HEK293 (cell line): ENCODE results near the gene AHCYL2.

Source experiments
- CTCF ChIA-PET: fragments of 350-600 bp; formaldehyde crosslinking; extraction: SDS; loops from one replicate; lab custom pipeline; 2021; ENCODE audit warnings: antibody characterized with exemption; lab: Yijun Ruan, JAX
- POLR2A ChIA-PET: fragments of 300-600 bp; formaldehyde crosslinking; extraction: SDS; loops from one replicate; lab custom pipeline; 2020; ENCODE audit warnings: antibody characterized with exemption, inconsistent platforms; lab: Yijun Ruan, JAX
- H3K27ac ChIP-seq: fragments of 200-500 bp; sonication (Bioruptor generic); 2 replicates; pipeline ENCODE4 v1.5.1; 2014; ENCODE audit warnings: low read depth, low read length, control low read depth, inconsistent platforms; ENCODE audit errors: extremely low read depth
- H3K36me3 ChIP-seq, 2 experiments: fragments of 200-500 bp in 1 of 2; sonication (Bioruptor generic) in 1 of 2; 1 replicate in 1 of 2; 2 replicates in 1 of 2; pipeline ENCODE4 v1.5.1; 2014 to 2017; ENCODE audit warnings: inconsistent platforms in 2 of 2, low read length in 2 of 2; ENCODE audit not compliant: control insufficient read depth in 2 of 2, insufficient read depth in 1 of 2
- H3K4me1 ChIP-seq: fragments of 200-500 bp; sonication (Bioruptor generic); 2 replicates; pipeline ENCODE4 v1.5.1; 2014; ENCODE audit warnings: mild to moderate bottlenecking, low read length, inconsistent platforms; ENCODE audit not compliant: control insufficient read depth, insufficient read depth
- H3K4me3 ChIP-seq: 2 replicates; pipeline ENCODE4 v1.5.1; 2011; ENCODE audit warnings: low read depth, mild to moderate bottlenecking, control low read depth, low read length, moderate library complexity
- H3K9me3 ChIP-seq: fragments of 200-500 bp; sonication (Bioruptor generic); 2 replicates; pipeline ENCODE4 v1.5.1; 2014; ENCODE audit warnings: low read depth, low read length, inconsistent platforms; ENCODE audit not compliant: control insufficient read depth, insufficient read depth
- GLI2 ChIP-seq: fragments of 450-650 bp; formaldehyde crosslinking; IDR thresholded peaks from 2 replicates; pipeline ENCODE4; 2017; ENCODE audit warnings: missing biosample characterization, missing genetic modification characterization, low read depth, borderline replicate concordance
- GLIS2 ChIP-seq: fragments of 450-650 bp; formaldehyde crosslinking; IDR thresholded peaks from 2 replicates; pipeline ENCODE4 v1.5.1; 2016; ENCODE audit warnings: missing biosample characterization, missing genetic modification characterization
- SP7 ChIP-seq: fragments of 450-650 bp; formaldehyde crosslinking; IDR thresholded peaks from 2 replicates; pipeline ENCODE4 v1.5.1; 2016; ENCODE audit warnings: missing biosample characterization, missing genetic modification characterization
- ZBTB1 ChIP-seq: fragments of 450-650 bp; formaldehyde crosslinking; IDR thresholded peaks from 2 replicates; pipeline ENCODE4 v1.5.1; 2016; ENCODE audit warnings: missing biosample characterization, missing genetic modification characterization
- ZBTB21 ChIP-seq: fragments of 450-650 bp; formaldehyde crosslinking; IDR thresholded peaks from 2 replicates; pipeline ENCODE4 v1.5.1; 2017; ENCODE audit warnings: missing biosample characterization, missing genetic modification characterization
- ZNF112 ChIP-seq: fragments of 450-650 bp; formaldehyde crosslinking; IDR thresholded peaks from 2 replicates; pipeline ENCODE4 v1.5.0; 2017; ENCODE audit warnings: missing biosample characterization, missing genetic modification characterization
- ZNF175 ChIP-seq: fragments of 450-650 bp; formaldehyde crosslinking; IDR thresholded peaks from 2 replicates; pipeline ENCODE4 v1.5.1; 2016; ENCODE audit warnings: missing biosample characterization, missing genetic modification characterization
- ZNF416 ChIP-seq: fragments of 450-650 bp; formaldehyde crosslinking; IDR thresholded peaks from 2 replicates; pipeline ENCODE4 v1.5.1; 2016; ENCODE audit warnings: missing biosample characterization, missing genetic modification characterization
- ZNF548 ChIP-seq: fragments of 450-650 bp; formaldehyde crosslinking; IDR thresholded peaks from 2 replicates; pipeline ENCODE4 v1.5.1; 2016; ENCODE audit warnings: missing biosample characterization, missing genetic modification characterization
- ZNF561 ChIP-seq: fragments of 450-650 bp; IDR thresholded peaks from 2 replicates; pipeline ENCODE4 v1.5.1; 2018; ENCODE audit warnings: missing biosample characterization, missing genetic modification characterization, borderline replicate concordance
- ZNF776 ChIP-seq: fragments of 450-650 bp; formaldehyde crosslinking; IDR thresholded peaks from 2 replicates; pipeline ENCODE4 v1.5.0; 2017; ENCODE audit warnings: missing biosample characterization, missing genetic modification characterization, borderline replicate concordance
- TF ChIP-seq, protein P1 (sequence below): fragments of 450-650 bp; formaldehyde crosslinking; IDR thresholded peaks from 2 replicates; pipeline ENCODE4 v1.5.0; 2017; ENCODE audit warnings: missing biosample characterization, missing genetic modification characterization, borderline replicate concordance
- TF ChIP-seq, protein P2 (sequence below): fragments of 450-650 bp; formaldehyde crosslinking; IDR thresholded peaks from 2 replicates; pipeline ENCODE4 v1.5.1; 2016; ENCODE audit warnings: missing biosample characterization, missing genetic modification characterization

The AHCYL2 gene

DNA sequence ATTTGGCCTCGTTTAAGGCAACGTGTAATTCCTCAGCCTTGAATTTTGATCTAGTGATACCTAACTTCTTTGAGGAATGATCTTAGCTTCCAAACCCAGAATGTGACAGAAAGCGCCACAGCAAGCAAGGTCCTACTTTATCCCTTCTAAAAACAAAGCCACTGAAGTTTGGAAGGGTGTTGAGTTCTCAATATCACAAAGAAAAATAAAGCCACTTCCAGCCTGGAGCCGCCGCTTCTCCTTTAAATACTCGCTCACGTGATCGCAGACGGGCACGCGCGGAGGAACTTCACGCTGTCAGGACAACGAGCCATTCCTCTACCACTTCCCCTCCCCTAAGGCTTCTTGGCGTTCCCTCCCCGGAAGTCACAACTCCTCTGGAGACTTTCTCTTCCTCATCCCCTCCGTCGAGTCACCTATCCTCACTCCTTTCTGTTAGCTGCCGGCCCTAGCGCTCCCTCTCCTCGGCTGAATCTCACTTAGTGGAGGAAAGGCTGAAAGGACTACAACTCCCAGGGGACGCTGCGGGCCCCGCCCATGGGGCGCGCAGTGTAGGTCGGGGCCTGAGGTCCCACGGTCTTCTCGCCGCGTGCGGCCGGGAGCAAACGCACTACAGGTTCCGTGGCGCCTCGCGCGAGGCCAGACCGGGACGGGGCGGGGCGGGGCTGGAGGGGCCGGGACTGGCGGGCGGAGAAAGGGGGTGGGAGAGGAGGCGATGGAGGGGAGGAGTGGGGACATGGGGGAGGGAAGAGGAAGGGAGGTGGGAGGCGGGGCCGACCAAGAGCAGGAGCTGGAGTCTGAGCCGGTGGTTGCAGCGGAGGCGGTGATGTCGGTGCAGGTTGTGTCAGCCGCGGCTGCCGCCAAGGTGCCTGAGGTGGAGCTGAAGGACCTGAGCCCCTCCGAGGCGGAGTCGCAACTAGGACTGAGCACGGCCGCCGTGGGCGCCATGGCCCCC is at the start of gene AHCYL2 (continued):
- TF ChIP-seq ZBTB1 (tag by site-specific recombination), result no peak

DNA sequence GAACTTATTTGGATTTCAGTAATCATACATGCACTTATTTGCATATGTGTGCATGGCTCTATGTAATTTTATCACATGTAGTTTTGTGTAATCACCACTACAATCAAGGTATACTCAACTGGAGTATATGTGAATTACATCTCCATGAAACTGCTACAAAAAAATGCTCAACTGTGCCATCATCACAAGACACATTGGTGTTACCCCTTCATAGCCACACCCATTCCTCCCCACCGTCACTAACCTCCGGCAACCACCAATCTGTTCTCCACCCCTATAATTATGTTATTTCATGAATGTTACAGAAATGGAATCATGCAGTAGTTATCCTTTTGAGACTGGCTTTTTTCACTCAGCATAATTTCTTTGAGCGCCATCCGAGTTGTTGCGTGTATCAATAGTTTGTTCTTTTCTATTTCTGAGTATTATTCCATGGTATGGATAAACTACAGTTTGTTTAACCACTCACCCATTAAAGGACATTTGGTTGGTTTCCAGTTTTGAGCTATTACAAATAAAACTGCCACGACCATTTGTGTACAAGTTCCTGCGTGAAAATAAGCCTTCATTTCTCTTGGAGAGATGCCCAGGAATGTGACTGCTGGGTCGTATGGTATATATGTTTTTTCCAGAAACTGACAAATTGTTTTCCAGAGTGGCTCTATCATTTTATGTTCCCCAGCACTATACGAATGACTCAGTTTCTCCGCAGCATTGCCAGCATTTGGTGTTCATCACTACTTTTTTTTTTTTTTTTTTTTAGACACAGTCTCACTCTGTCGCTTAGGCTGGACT is 47.7 kb upstream of the AHCYL2 start:
- no peak overlapping the region for H3K4me3 ChIP-seq
- no peaks in the 10 kb centered on the region for H3K4me1 ChIP-seq
- no peak overlapping the region for H3K27ac ChIP-seq
- CTCF ChIA-PET, result interaction anchor here (0.6 to 1.3 kb wide), 3 partner anchors 13 to 116 kb away, joined by 3 to 5 read pairs (median 4); no protein-coding TSS in a partner anchor
- POLR2A ChIA-PET, result no interaction called here
- TF ChIP-seq ZNF548 (tag by site-specific recombination) (peak; percentile 78; the same call in 1 of the 2 replicates), ZBTB21 (no peak), ZNF561 (tag by site-specific recombination) (no peak), SP7 (tag by site-specific recombination) (peak; percentile 61)
- TF ChIP-seq, all 188 proteins: peak for 2
- Histone ChIP-seq H3K9me3 (no peaks in the 10 kb centered on the region), H3K36me3 (no peaks in the 10 kb centered on the region)

DNA sequence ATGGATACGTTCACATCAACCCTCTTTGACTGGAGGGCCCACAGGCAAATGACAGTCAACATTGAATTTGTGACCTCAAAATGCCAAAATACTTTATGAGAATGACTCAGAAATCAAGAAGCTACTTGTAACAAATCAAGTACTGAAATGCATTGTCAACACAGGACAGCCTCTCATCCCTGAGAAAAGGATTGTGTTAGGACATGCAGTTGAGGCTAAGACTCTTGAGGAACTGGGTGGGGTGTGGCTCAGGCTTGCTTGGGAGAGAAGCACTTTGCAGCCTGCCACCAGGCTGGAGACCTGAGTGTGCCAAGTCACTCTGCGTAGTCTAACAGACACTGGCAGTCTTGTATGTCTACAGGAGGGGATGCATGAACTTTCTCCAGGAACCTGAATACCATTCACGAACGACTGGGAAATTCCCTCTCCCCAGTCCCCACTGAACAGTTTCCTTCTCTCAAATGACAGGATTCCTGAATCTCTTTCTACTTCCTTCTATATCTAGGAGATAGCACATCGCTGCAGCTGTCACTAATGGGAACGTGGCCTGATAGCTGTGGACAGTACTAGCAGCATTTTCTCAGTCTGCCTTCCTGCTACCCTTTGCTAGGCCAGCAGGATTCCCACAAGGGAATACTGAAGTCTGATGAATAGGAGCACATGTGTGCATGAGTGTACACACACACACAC is 39.7 kb upstream of the AHCYL2 start:
- Histone ChIP-seq H3K27ac (no peak overlapping the region), H3K9me3 (no peaks in the 10 kb centered on the region), H3K4me3 (no peak overlapping the region), H3K36me3 (no peaks in the 10 kb centered on the region), H3K4me1 (no peaks in the 10 kb centered on the region; the same call in 1 of the 2 replicates)
- POLR2A ChIA-PET, result no interaction called here
- CTCF ChIA-PET, result interaction anchor here (2.8 kb wide), 1 partner anchor 21 kb away, joined by 10 read pairs; no protein-coding TSS in a partner anchor
- TF ChIP-seq SP7 (tag by site-specific recombination) (no peak), ZNF416 (tag by site-specific recombination) (no peak), GLI2 (no peak), GLIS2 (no peak), ZNF776 (tag by site-specific recombination) (no peak), ZNF175 (no peak), ZNF112 (tag by site-specific recombination) (no peak)
- TF ChIP-seq, protein P1, sequence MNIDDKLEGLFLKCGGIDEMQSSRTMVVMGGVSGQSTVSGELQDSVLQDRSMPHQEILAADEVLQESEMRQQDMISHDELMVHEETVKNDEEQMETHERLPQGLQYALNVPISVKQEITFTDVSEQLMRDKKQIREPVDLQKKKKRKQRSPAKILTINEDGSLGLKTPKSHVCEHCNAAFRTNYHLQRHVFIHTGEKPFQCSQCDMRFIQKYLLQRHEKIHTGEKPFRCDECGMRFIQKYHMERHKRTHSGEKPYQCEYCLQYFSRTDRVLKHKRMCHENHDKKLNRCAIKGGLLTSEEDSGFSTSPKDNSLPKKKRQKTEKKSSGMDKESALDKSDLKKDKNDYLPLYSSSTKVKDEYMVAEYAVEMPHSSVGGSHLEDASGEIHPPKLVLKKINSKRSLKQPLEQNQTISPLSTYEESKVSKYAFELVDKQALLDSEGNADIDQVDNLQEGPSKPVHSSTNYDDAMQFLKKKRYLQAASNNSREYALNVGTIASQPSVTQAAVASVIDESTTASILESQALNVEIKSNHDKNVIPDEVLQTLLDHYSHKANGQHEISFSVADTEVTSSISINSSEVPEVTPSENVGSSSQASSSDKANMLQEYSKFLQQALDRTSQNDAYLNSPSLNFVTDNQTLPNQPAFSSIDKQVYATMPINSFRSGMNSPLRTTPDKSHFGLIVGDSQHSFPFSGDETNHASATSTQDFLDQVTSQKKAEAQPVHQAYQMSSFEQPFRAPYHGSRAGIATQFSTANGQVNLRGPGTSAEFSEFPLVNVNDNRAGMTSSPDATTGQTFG (tag by site-specific recombination), result no peak
- TF ChIP-seq, protein P2, sequence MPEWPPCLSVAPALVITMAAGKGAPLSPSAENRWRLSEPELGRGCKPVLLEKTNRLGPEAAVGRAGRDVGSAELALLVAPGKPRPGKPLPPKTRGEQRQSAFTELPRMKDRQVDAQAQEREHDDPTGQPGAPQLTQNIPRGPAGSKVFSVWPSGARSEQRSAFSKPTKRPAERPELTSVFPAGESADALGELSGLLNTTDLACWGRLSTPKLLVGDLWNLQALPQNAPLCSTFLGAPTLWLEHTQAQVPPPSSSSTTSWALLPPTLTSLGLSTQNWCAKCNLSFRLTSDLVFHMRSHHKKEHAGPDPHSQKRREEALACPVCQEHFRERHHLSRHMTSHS (tag by site-specific recombination), result no peak
